Measurements from ENCODE around the gene SCIMP.
"Not testable (repeated sequence)": the region's sequence is repeated elsewhere in the genome, so short reads cannot be mapped to it uniquely, and the experiment has no call there.

SCIMP gene

DNA sequence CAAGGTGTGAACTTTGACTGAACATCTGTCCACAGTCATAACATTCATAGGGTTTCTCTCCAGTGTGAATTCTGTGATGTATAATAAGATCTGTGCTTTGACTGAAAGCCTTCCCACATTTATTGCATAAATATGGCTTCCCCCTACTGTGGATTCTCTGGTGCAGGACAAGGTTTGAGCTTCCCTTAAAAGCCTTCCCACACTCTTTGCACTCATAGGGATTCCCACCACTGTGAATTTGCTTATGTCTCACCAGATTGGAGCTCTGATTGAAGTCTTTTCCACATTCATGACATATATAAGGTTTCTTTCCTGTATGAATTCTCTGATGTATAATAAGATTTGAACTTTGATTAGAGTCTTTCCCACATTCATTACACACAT, 51.3 kb downstream of the SCIMP start:
- DNase-seq = no peak

DNA sequence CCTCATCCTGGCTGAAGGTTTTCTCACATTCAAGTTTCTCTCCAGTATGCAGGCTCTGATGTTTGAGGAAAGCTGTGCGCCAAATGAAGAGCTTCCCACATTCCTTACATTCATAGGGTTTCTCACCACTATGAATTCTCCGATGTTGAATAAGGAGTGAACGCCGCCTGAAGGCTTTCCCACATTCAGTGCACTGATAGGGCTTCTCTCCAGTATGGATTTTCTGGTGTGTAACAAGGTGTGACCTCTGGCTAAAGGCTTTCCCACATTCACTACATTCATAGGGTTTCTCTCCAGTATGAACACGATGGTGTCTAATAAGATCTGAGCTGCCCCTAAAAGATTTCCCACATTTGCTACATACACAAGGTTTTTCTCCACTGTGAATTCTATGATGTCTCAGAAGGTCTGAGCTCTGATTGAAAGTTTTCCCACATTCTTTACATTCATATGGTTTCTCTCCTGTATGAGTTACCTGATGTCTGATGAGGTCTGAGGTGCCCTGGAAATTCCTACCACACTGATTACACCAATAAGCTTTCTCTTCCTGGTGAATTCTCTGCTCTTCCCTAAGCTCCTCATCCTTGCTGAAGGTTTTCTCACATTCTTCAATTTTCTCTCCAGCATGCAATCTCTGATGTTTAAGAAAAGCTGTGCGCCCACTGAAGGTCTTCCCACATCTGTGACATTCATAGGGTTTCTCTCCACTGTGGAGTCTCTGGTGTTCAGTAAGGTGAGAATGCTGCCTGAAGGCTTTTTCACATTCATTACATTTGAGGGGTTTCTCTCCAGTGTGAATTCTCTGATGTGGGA, 51.9 kb downstream of the SCIMP start:
- no peak for DNase-seq

DNA sequence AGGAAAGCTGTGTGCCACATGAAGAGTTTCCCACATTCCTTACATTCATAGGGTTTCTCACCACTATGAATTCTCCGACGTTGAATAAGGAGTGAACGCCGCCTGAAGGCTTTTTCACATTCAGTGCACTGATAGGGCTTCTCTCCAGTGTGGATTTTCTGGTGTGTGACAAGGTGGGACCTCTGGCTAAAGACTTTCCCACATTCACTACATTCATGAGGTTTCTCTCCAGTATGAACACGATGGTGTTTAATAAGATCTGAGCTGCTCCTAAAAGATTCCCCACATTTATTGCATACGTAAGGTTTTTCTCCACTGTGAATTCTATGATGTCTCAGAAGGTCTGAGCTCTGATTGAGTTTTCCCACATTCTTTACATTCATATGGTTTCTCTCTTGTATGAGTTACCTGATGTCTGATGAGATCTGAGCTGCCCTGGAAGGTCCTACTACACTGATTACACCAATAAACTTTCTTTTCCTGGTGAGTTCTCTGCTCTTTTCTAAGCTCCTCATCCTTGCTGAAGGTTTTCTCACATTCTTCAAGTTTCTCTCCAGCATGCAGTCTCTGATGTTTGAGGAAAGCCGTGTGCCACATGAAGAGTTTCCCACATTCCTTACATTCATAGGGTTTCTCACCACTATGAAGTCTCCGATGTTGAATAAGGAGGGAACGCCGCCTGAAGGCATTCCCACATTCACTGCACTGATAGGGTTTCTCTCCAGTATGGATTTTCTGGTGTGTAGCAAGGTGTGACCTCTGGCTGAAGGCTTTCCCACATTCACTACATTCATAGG, 53.0 kb downstream of the SCIMP start:
- DNase-seq = no peak

DNA sequence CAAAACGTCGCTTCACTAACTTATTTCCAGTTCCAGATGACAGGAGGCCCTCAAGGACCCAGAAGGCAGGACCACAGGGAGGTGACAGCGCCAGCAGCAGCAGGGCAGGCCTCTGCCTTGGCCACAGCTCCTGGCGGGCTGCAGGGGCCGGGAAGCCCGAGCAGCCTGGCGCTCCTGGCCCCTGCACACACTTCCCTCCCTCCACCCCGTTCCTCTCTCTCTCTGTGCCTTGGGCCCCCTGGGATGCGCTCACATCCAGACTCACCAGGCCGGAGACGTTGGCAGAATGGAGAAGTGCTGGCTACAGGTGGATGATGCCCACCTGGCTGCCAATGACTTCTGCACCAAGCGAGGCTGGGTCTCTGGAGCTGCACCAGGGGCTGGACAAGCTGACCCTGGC, 55.7 kb downstream of the SCIMP start:
- DNase-seq = no peak

DNA sequence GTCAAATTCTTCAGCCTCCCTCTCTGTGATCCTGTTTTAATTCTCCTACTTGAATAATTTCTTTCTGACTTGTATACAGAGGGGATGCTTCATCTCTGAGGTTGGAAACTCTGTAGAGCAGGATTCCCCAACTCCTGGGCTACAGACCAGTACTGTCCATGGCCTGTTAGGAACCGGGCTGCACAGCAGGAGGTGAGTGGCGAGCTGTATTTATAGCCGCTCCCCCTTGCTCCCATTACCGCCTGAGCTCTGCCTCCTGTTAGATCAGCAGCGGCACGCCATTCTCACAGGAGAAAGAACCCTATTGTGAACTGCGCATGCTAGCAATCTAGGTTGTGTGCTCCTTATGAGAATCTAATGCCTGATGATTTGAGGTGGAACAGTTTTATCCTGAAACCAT, 59.6 kb downstream of the SCIMP start:
- DNase-seq = not testable (repeated sequence)

DNA sequence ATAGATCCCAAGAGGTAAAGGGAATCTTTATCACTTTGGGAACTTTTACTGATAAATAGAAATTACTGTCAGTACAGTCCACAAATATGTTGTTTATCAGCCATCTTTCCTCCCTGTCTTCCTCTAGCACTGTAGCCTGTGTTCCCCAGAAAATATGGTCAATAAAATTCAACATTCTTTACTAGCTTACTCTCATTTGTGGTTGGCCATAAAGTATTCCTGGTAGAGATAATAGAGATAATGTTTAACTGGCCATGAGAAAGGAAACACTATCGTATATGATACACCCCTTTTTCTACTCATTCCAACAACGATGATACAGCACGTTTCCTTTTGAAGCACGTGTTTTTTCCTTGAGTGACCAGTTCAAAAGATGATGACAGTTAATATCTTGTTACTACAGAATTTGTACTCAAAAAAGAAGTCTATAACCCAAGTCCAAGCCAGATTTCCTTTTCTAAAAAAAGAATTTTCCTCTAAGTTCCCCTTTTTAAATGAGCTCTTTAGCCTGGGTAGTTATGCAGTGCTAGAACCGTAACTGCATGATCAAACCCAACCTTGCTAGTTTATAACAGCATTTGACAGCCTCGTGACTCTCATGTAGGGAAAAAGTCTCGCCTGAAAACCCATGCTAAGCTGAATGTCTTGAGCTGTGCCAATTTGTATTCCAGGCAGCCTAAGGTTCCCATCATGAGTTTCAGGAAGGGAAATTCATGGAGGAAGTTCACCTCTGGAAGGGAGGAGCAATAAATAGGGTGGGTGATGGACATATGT, 68.7 kb downstream of the SCIMP start:
- not testable (repeated sequence) for DNase-seq

DNA sequence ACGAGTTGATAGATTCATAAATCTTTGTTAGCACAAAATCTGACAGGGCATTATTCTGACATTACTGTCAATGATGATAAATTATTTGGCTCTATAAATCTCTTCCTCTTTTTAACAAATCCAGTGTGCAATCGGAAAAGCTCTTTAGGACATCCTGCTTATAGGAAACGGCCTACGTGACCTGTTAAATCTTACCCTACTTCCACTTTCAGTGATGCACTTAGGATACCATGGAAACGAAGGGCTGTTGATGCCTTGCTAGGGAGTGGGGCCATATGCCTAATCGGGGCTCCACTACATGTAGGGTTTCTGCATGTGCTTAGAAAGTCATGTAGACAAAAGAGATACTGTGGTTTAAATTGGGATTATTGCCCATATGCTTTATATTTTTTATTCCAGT, 70.2 kb downstream of the SCIMP start:
- no peak for DNase-seq

DNA sequence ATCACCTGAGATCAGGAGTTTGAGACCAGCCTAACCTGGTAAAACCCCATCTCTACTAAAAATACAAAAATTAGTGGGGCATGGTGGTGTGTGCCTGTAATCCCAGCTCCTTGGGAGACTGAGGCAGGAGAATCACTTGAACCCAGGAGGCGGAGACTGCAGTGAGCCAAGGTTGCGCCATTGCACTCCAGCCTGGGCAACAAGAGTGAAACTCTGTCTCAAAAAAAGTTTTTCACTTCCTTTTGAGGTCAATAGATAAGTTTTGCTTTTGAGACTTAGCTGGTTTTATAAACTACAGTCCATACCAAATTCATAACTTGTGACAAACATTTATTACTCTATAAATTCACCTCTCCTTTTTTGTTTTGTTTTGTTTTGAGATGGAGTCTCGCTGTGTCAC, 72.9 kb downstream of the SCIMP start:
- DNase-seq = not testable (repeated sequence)

DNA sequence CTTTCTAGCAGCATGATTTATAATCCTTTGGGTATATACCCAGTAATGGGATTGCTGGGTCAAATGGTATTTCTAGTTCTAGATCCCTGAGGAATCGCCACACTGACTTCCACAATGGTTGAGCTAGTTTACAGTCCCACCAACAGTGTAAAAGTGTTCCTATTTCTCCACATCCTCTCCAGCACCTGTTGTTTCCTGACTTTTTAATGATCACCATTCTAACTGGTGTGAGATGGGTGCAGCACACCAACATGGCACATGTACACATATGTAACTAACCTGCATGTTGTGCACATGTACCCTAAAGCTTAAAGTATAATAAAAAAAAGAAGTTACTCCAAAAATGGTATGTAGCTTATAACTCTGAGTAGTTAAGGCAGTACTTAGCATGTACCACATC, 74.0 kb downstream of the SCIMP start:
- not testable (repeated sequence) for DNase-seq

Data from CD4-positive, alpha-beta T cell treated with Interleukin-12 subunit alpha and Interleukin-12 subunit beta, for 1 hour (primary cell).